GM23338 (cell line): ENCODE measurements around the gene PLEKHM2.

Experiments
- EZH2 ChIP-seq: fragments of 200-600 bp; sonication (generic); IDR thresholded peaks from one replicate; pipeline ENCODE4 v1.8.0; 2017; ENCODE audit warnings: antibody characterized with exemption, mild to moderate bottlenecking, low read depth; ENCODE audit not compliant: unreplicated experiment
- TF ChIP-seq, protein P1 (sequence below), 2 experiments: fragments of 200-600 bp in 1 of 2; sonication (generic) in 1 of 2; conservative IDR thresholded peaks; 2 replicates each; pipeline versions ENCODE4 v1.5.1 to v1.6.1; 2016 to 2017; ENCODE audit warnings: antibody characterized with exemption in 2 of 2, low read depth in 2 of 2, mild to moderate bottlenecking in 2 of 2, moderate library complexity in 1 of 2
- TF ChIP-seq, protein P2 (sequence below): IDR thresholded peaks from one replicate; pipeline ENCODE4 v1.6.1; 2018; ENCODE audit warnings: antibody characterized with exemption; ENCODE audit not compliant: unreplicated experiment

DNA sequence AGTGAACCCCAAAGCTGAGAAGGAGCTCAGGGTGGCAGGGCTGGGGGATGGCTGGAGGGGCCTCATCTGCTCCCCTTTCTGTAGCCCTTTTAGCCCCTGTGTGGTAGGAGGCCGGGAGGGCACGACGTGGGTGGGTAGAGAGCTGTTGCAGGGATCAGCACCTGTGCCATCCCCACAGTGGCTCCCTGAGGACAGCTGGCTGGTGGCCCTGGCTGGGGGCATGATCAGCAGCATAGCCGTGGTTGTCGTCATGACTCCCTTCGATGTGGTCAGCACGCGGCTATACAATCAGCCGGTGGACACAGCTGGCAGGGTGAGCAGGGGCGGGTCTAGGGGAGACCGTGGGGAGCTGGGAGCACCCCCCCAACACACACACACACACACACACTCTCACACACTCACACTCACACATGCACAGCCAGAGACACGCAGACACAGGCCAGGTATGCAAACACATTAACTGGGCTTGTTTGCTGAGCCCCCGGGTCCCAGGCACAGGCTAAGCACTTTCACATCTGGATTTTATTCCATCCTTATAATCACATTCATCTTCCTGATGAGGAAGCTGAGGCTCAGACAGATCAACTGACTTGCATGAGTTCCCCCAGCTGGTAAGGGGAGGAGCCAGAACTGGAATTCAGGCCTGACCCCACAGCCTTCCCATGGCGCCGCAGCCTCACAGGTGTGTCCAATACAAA is 54.4 kb downstream of the PLEKHM2 start:
- TF ChIP-seq, protein P1, sequence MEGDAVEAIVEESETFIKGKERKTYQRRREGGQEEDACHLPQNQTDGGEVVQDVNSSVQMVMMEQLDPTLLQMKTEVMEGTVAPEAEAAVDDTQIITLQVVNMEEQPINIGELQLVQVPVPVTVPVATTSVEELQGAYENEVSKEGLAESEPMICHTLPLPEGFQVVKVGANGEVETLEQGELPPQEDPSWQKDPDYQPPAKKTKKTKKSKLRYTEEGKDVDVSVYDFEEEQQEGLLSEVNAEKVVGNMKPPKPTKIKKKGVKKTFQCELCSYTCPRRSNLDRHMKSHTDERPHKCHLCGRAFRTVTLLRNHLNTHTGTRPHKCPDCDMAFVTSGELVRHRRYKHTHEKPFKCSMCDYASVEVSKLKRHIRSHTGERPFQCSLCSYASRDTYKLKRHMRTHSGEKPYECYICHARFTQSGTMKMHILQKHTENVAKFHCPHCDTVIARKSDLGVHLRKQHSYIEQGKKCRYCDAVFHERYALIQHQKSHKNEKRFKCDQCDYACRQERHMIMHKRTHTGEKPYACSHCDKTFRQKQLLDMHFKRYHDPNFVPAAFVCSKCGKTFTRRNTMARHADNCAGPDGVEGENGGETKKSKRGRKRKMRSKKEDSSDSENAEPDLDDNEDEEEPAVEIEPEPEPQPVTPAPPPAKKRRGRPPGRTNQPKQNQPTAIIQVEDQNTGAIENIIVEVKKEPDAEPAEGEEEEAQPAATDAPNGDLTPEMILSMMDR (conservative IDR thresholded peaks at IDR 0.05; ENCODE audit: low read depth in 2 of 2) = no peak
- TF ChIP-seq EZH2 = no peak
- TF ChIP-seq, protein P2, sequence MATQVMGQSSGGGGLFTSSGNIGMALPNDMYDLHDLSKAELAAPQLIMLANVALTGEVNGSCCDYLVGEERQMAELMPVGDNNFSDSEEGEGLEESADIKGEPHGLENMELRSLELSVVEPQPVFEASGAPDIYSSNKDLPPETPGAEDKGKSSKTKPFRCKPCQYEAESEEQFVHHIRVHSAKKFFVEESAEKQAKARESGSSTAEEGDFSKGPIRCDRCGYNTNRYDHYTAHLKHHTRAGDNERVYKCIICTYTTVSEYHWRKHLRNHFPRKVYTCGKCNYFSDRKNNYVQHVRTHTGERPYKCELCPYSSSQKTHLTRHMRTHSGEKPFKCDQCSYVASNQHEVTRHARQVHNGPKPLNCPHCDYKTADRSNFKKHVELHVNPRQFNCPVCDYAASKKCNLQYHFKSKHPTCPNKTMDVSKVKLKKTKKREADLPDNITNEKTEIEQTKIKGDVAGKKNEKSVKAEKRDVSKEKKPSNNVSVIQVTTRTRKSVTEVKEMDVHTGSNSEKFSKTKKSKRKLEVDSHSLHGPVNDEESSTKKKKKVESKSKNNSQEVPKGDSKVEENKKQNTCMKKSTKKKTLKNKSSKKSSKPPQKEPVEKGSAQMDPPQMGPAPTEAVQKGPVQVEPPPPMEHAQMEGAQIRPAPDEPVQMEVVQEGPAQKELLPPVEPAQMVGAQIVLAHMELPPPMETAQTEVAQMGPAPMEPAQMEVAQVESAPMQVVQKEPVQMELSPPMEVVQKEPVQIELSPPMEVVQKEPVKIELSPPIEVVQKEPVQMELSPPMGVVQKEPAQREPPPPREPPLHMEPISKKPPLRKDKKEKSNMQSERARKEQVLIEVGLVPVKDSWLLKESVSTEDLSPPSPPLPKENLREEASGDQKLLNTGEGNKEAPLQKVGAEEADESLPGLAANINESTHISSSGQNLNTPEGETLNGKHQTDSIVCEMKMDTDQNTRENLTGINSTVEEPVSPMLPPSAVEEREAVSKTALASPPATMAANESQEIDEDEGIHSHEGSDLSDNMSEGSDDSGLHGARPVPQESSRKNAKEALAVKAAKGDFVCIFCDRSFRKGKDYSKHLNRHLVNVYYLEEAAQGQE = no peak
